Activated CD8-positive, alpha-beta T cell treated with anti-CD3 and anti-CD28 coated beads for 36 hours (primary cell): ENCODE results near the gene SKI. TPM values are rescaled to one million over a fixed set of nuclear protein-coding genes. Genes with fewer than 3 reads are reported as not detected.

Source experiments
- ATAC-seq: fragments of 200-7000 bp; cut with Tn5 transposase; one replicate; pipeline ENCODE4 v1.10.0; 2021; ENCODE audit warnings: mild to moderate bottlenecking, moderate library complexity
- CTCF ChIA-PET: fragments of 350-600 bp; sonication (Branson Sonifier 250); formaldehyde crosslinking; loops from one replicate; lab custom pipeline; 2021; ENCODE audit warnings: antibody characterized with exemption; lab: Charles Lee
- POLR2A ChIA-PET: fragments of 350-600 bp; sonication (Branson Sonifier 250); formaldehyde crosslinking; loops from one replicate; lab custom pipeline; 2021; ENCODE audit warnings: antibody characterized with exemption; lab: Charles Lee
- DNase-seq: peaks from one replicate; pipeline ENCODE4 v3.0.0-alpha.2; 2020
- H3K27ac Mint-ChIP-seq: one replicate; pipeline ENCODE4 v1.8.0; 2021; ENCODE audit warnings: mild to moderate bottlenecking, mixed read lengths
- H3K27me3 Mint-ChIP-seq: one replicate; pipeline ENCODE4 v1.8.0; 2021; ENCODE audit warnings: mixed read lengths
- H3K36me3 Mint-ChIP-seq: one replicate; pipeline ENCODE4 v1.8.0; 2021; ENCODE audit warnings: low read depth, mixed read lengths
- H3K4me1 Mint-ChIP-seq: one replicate; pipeline ENCODE4 v1.8.0; 2021; ENCODE audit warnings: low read depth, mixed read lengths
- H3K4me3 Mint-ChIP-seq: one replicate; pipeline ENCODE4 v1.8.0; 2021; ENCODE audit warnings: mild to moderate bottlenecking, moderate library complexity, mixed read lengths
- H3K9me3 Mint-ChIP-seq: one replicate; pipeline ENCODE4 v1.8.0; 2021; ENCODE audit warnings: mixed read lengths
- intact Hi-C: fragments of 100-400 bp; cut with micrococcal nuclease; formaldehyde crosslinking; loops from one replicate; pipeline ENCODE4 v1.10.0; 2022
- total RNA-seq, 2 experiments: library from RNA; stranded (reverse); gene quantifications; one replicate each; pipeline ENCODE4 v1.2.3, GENCODE V29; 2021
- TF ChIP-seq, protein P1 (sequence below): fragments of 200-600 bp; IDR thresholded peaks from one replicate; pipeline ENCODE4 v1.8.0; 2022; ENCODE audit warnings: antibody characterized with exemption, mild to moderate bottlenecking

The SKI gene
- total RNA-seq, 2 experiments from 2014 or later: 27.5 to 28.3 TPM

DNA sequence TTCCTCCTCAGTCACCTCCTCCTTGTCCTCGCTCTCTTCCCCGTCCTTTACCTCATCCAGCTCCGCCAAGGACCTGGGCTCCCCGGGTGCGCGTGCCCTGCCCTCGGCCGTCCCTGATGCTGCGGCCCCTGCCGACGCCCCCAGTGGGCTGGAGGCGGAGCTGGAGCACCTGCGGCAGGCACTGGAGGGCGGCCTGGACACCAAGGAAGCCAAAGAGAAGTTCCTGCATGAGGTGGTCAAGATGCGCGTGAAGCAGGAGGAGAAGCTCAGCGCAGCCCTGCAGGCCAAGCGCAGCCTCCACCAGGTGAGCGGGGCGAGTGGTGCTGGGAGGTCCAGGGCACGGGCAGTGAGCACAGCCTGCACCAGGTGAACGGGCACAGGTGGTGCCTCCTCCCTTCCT lies 76.2 kb downstream of the SKI start:
- peaks cover 32% of the 10 kb centered on the region for H3K4me1 Mint-ChIP-seq
- peaks cover 37% of the 10 kb centered on the region for H3K36me3 Mint-ChIP-seq
- no peaks in the 10 kb centered on the region for H3K9me3 Mint-ChIP-seq
- ChIA-PET POLR2A (interaction anchor here (1.9 kb wide), 1 partner anchor 11 kb away, joined by 6 read pairs; no protein-coding TSS in a partner anchor), CTCF (interaction anchor here (1.1 kb wide), 1 partner anchor 130 kb away, joined by 3 read pairs; no protein-coding TSS in a partner anchor)
- H3K27ac Mint-ChIP-seq: no peak overlapping the region
- intact Hi-C loops: loop anchor here (5.0 kb wide), 1 partner anchor 47 kb away; no protein-coding TSS in a partner anchor
- TF ChIP-seq, protein P1, sequence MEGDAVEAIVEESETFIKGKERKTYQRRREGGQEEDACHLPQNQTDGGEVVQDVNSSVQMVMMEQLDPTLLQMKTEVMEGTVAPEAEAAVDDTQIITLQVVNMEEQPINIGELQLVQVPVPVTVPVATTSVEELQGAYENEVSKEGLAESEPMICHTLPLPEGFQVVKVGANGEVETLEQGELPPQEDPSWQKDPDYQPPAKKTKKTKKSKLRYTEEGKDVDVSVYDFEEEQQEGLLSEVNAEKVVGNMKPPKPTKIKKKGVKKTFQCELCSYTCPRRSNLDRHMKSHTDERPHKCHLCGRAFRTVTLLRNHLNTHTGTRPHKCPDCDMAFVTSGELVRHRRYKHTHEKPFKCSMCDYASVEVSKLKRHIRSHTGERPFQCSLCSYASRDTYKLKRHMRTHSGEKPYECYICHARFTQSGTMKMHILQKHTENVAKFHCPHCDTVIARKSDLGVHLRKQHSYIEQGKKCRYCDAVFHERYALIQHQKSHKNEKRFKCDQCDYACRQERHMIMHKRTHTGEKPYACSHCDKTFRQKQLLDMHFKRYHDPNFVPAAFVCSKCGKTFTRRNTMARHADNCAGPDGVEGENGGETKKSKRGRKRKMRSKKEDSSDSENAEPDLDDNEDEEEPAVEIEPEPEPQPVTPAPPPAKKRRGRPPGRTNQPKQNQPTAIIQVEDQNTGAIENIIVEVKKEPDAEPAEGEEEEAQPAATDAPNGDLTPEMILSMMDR: no peak
- ATAC-seq: no peak
- no peak overlapping the region for H3K4me3 Mint-ChIP-seq
- no peaks in the 10 kb centered on the region for H3K27me3 Mint-ChIP-seq
- DNase-seq: no peak

DNA sequence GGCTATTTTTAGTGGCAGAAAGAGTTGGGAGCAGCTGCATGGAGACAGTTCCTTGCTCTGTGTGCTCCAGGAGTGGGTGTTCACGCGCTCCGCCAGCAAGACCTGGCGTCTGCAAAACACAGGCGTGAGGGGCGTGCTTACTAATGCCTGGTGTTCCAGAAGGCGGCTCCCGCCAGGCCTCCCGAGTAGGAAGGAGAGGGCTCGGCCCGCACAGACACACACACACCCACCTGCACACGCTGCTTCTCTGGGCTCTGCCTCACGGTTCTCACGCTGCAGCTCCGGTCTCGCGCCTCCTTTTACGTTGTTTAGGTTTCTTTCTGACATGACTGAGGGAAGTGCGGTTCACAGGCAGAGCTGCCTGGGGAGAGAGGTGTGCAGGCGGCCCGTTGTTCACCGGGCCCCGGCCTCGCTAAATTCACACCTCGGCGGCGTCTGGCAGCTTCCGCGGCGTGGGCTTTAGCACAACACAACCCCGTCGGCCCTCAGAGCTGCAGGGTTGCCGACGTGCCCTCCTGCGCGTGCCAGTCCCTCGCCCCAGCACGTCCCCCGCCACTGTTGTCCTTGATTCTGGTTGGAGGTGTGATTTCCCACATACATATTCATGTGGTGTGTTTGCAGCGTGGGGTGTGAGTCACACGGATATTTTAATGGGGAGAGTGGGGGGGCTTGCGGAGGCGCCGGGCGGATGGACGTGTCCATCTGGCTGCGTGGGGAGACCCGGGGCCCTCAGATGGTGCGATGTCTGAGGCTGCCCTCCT lies 77.0 kb downstream of the SKI start:
- H3K27me3 Mint-ChIP-seq: no peaks in the 10 kb centered on the region
- no peaks in the 10 kb centered on the region for H3K9me3 Mint-ChIP-seq
- H3K36me3 Mint-ChIP-seq: peaks cover 37% of the 10 kb centered on the region
- no peak overlapping the region for H3K4me3 Mint-ChIP-seq
- POLR2A ChIA-PET: interaction anchor here (1.1 kb wide), 1 partner anchor 71 kb away, joined by 3 read pairs; no protein-coding TSS in a partner anchor
- peak; percentile 17 for DNase-seq
- intact Hi-C loops: loop anchor here (5.0 kb wide), 1 partner anchor 48 kb away; no protein-coding TSS in a partner anchor
- TF ChIP-seq, protein P1: no peak
- peaks cover 24% of the 10 kb centered on the region for H3K4me1 Mint-ChIP-seq
- no peak overlapping the region for H3K27ac Mint-ChIP-seq
- CTCF ChIA-PET: interaction anchor here (1.1 kb wide), 1 partner anchor 131 kb away, joined by 3 read pairs; no protein-coding TSS in a partner anchor
- no peak for ATAC-seq

DNA sequence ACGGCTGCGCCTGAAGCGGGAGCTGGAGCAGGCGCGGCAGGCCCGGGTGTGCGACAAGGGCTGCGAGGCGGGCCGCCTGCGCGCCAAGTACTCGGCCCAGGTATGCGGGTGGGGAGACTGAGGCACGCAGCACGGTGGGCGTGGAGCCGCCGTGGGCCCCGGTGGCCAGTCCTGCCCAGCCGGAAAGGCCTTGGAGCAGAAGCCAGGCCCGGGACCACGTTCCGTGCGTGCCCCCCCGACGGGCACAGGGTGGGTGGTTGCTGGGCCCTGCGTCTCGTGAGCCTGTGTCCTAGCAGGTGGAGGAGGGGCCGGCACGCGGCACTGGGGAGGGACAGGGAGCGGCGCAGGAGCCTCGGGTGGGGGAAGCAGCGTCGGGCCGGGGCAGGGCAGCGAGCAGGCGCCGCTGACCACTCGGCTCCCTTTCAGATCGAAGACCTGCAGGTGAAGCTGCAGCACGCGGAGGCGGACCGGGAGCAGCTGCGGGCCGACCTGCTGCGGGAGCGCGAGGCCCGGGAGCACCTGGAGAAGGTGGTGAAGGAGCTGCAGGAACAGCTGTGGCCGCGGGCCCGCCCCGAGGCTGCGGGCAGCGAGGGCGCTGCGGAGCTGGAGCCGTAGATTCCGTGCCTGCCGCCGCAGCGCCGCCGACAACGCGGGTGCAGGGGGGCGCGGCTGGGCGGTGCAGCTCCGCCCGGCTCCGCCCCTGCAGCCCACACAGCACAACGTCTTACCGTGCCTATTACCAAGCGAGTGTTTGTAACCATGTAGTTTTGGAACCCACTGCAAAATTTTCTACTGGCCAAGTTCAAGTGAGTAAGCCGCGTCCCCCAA lies 78.2 kb downstream of the SKI start:
- Mint-ChIP-seq H3K27me3 (no peaks in the 10 kb centered on the region), H3K27ac (no peak overlapping the region), H3K36me3 (peaks cover 37% of the 10 kb centered on the region), H3K4me1 (peaks cover 19% of the 10 kb centered on the region), H3K4me3 (no peak overlapping the region), H3K9me3 (no peaks in the 10 kb centered on the region)
- CTCF ChIA-PET: interaction anchor here (0.6 kb wide), 1 partner anchor 111 kb away, joined by 3 read pairs; the partner anchor contains the start of gene FAAP20
- intact Hi-C loops: no loop called here
- POLR2A ChIA-PET: no interaction called here
- TF ChIP-seq, protein P1: no peak
- no peak for ATAC-seq
- DNase-seq: no peak

DNA sequence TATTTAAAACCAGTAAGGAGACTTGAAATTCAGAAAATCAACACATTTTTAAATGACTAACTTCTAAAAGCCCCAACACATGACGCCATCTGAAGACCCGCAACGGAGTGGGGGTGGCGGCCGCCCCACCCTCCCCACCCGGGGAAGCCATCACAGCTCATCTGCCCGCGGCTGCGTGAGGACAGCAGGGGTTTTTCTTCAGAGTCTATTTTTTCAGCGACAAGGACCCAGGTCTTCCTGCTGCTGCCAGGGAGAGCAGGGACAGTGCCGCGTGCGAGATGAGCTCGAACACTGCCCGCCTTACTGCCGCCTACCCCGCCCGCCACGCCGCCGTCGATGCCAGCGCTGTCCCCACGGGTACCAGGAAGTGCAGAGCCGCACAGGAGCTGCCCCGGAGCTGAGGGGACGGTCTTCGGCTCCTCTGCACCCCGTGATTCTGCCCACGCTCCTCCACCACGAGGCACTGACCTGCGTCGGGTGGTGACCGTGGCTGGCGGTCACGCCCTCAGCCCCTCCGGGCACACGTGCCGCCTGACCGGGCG lies 79.0 kb downstream of the SKI start:
- Mint-ChIP-seq H3K36me3 (peaks cover 37% of the 10 kb centered on the region), H3K27me3 (no peaks in the 10 kb centered on the region), H3K27ac (no peak overlapping the region), H3K4me1 (peaks cover 14% of the 10 kb centered on the region), H3K9me3 (no peaks in the 10 kb centered on the region), H3K4me3 (no peak overlapping the region)
- intact Hi-C loops: no loop called here
- TF ChIP-seq, protein P1: no peak
- DNase-seq (no peak), ATAC-seq (no peak)
- ChIA-PET CTCF (interaction anchor here (0.6 kb wide), 1 partner anchor 112 kb away, joined by 3 read pairs; the partner anchor contains the start of gene FAAP20), POLR2A (no interaction called here)
